Stimulated activated effector memory CD8-positive, alpha-beta T cell treated with anti-CD3 and anti-CD28 coated beads, Interleukin-12 subunit alpha, Interleukin-12 subunit beta, amount 100 ng/mL, for 72 hours (primary cell): Measurements from ENCODE around the gene PDIA3.
"Not testable (repeated sequence)": the region's sequence is repeated elsewhere in the genome, so short reads cannot be mapped to it uniquely, and the experiment has no call there.

Experiments
- ATAC-seq: fragments of 150-1000 bp; cut with Tn5 transposase; 2 replicates; pipeline ENCODE4 v1.10.0; 2021
- DNase-seq, 2 donors: peaks; one replicate each; pipeline ENCODE4 v3.0.0; 2021 to 2022; ENCODE audit warnings: low spot score in 2 of 2
- H3K27ac Mint-ChIP-seq: one replicate; pipeline ENCODE4 v1.8.0; 2022; ENCODE audit warnings: mild to moderate bottlenecking, mixed read lengths
- H3K36me3 Mint-ChIP-seq: one replicate; pipeline ENCODE4 v1.8.0; 2022; ENCODE audit warnings: mild to moderate bottlenecking, mixed read lengths
- H3K4me1 Mint-ChIP-seq: one replicate; pipeline ENCODE4 v1.8.0; 2022; ENCODE audit warnings: mixed read lengths
- H3K4me3 Mint-ChIP-seq: one replicate; pipeline ENCODE4 v1.8.0; 2022; ENCODE audit warnings: mild to moderate bottlenecking, mixed read lengths
- H3K9me3 Mint-ChIP-seq: one replicate; pipeline ENCODE4 v1.8.0; 2022; ENCODE audit warnings: mixed read lengths

Gene PDIA3

GRCh38 chr15:43746245-43746902, at the start of gene PDIA3:
Gene PDIA3 (plus strand): TSS chr15:43746438. CDS start chr15:43746540, 102 bp downstream.
- H3K4me3 Mint-ChIP-seq = peak within 1 kb of the TSS; percentile 91
- not testable (repeated sequence) for H3K9me3 Mint-ChIP-seq
- peak; percentile 91 for ATAC-seq

GRCh38 chr15:43702174-43702573, 44.1 kb upstream of the PDIA3 start:
- H3K36me3 Mint-ChIP-seq = no peaks in the 10 kb centered on the region
- H3K9me3 Mint-ChIP-seq = no peaks in the 10 kb centered on the region
- no peak overlapping the region for H3K4me3 Mint-ChIP-seq
- no peak overlapping the region for H3K27ac Mint-ChIP-seq
- H3K4me1 Mint-ChIP-seq = no peaks in the 10 kb centered on the region
- ATAC-seq = no peak
- no peak for DNase-seq

More at GRCh38 chr15:43746245-43746902, at the start of gene PDIA3:
- H3K27ac Mint-ChIP-seq = peak within 1 kb of the TSS; percentile 99
- H3K4me1 Mint-ChIP-seq = peaks cover 15% of the 10 kb centered on the region
- peak; percentile 88 to 93 for DNase-seq
- H3K36me3 Mint-ChIP-seq = peaks cover 62% of the 10 kb centered on the region

- no peak for ATAC-seq
Observed at GRCh38 chr15:43702701-43703424, 43.4 kb upstream of the PDIA3 start.

GRCh38 chr15:43710431-43711131, 35.7 kb upstream of the PDIA3 start:
- not testable (repeated sequence) for H3K36me3 Mint-ChIP-seq, H3K27ac Mint-ChIP-seq, ATAC-seq, H3K4me3 Mint-ChIP-seq, H3K4me1 Mint-ChIP-seq, DNase-seq, H3K9me3 Mint-ChIP-seq

More at GRCh38 chr15:43702701-43703424, 43.4 kb upstream of the PDIA3 start:
- Mint-ChIP-seq H3K36me3 (no peaks in the 10 kb centered on the region), H3K9me3 (no peaks in the 10 kb centered on the region), H3K27ac (no peak overlapping the region), H3K4me3 (no peak overlapping the region), H3K4me1 (no peaks in the 10 kb centered on the region)
- DNase-seq = no peak

- Mint-ChIP-seq H3K27ac (no peak overlapping the region), H3K9me3 (no peaks in the 10 kb centered on the region), H3K4me1 (no peaks in the 10 kb centered on the region), H3K36me3 (no peaks in the 10 kb centered on the region), H3K4me3 (no peak overlapping the region)
- DNase-seq (no peak), ATAC-seq (no peak)
Observed at GRCh38 chr15:43723151-43723550, 23.1 kb upstream of the PDIA3 start.

GRCh38 chr15:43726306-43726705, 19.9 kb upstream of the PDIA3 start:
- H3K9me3 Mint-ChIP-seq, H3K36me3 Mint-ChIP-seq, DNase-seq, ATAC-seq, H3K4me1 Mint-ChIP-seq, H3K27ac Mint-ChIP-seq, H3K4me3 Mint-ChIP-seq: not testable (repeated sequence)

- not testable (repeated sequence) for H3K27ac Mint-ChIP-seq, H3K4me3 Mint-ChIP-seq, ATAC-seq, DNase-seq, H3K4me1 Mint-ChIP-seq, H3K9me3 Mint-ChIP-seq, H3K36me3 Mint-ChIP-seq
Observed at GRCh38 chr15:43728053-43728725, 18.0 kb upstream of the PDIA3 start.

- Mint-ChIP-seq H3K27ac (no peak overlapping the region), H3K4me3 (no peak overlapping the region), H3K9me3 (no peaks in the 10 kb centered on the region), H3K36me3 (no peaks in the 10 kb centered on the region), H3K4me1 (peaks cover 7% of the 10 kb centered on the region)
- no peak for DNase-seq
- no peak for ATAC-seq
Observed at GRCh38 chr15:43735416-43735815, 10.8 kb upstream of the PDIA3 start.

GRCh38 chr15:43746903-43747309, 668 bp downstream of the PDIA3 start:
- Mint-ChIP-seq H3K4me1 (peaks cover 20% of the 10 kb centered on the region), H3K4me3 (peak overlapping the region; percentile 91), H3K36me3 (peaks cover 67% of the 10 kb centered on the region), H3K27ac (peak overlapping the region; percentile 99)
- DNase-seq (peak in 1 of 2 donors; percentile 4), ATAC-seq (peak; percentile 56)
- not testable (repeated sequence) for H3K9me3 Mint-ChIP-seq

- DNase-seq (no peak), ATAC-seq (no peak)
- peaks cover 29% of the 10 kb centered on the region for H3K4me1 Mint-ChIP-seq
- H3K36me3 Mint-ChIP-seq = peaks cover 82% of the 10 kb centered on the region
- H3K27ac Mint-ChIP-seq = peak overlapping the region; percentile 99
- peak overlapping the region; percentile 91 for H3K4me3 Mint-ChIP-seq
- no peaks in the 10 kb centered on the region for H3K9me3 Mint-ChIP-seq
Observed at GRCh38 chr15:43748376-43748775, 2.1 kb downstream of the PDIA3 start.

GRCh38 chr15:43749690-43750345, 3.6 kb downstream of the PDIA3 start:
- Mint-ChIP-seq H3K4me1 (peaks cover 29% of the 10 kb centered on the region), H3K27ac (peak overlapping the region; percentile 99), H3K4me3 (peak overlapping the region; percentile 91), H3K36me3 (peaks cover 96% of the 10 kb centered on the region), H3K9me3 (no peaks in the 10 kb centered on the region)
- peak; percentile 46 for ATAC-seq
- DNase-seq = peak in 1 of 2 donors; percentile 58

- Mint-ChIP-seq H3K36me3 (peaks cover 100% of the 10 kb centered on the region), H3K27ac (peak overlapping the region; percentile 6), H3K4me3 (peak overlapping the region; percentile 91), H3K4me1 (peaks cover 28% of the 10 kb centered on the region), H3K9me3 (no peaks in the 10 kb centered on the region)
- ATAC-seq (no peak), DNase-seq (no peak)
Observed at GRCh38 chr15:43751885-43752284, 5.6 kb downstream of the PDIA3 start.

- H3K36me3 Mint-ChIP-seq = peaks cover 100% of the 10 kb centered on the region
- ATAC-seq (no peak), DNase-seq (no peak)
- H3K27ac Mint-ChIP-seq = no peak overlapping the region
- no peak overlapping the region for H3K4me3 Mint-ChIP-seq
- no peaks in the 10 kb centered on the region for H3K4me1 Mint-ChIP-seq
- no peaks in the 10 kb centered on the region for H3K9me3 Mint-ChIP-seq
Observed at GRCh38 chr15:43762824-43763223, 16.6 kb downstream of the PDIA3 start.

- H3K4me1 Mint-ChIP-seq = no peaks in the 10 kb centered on the region
Observed at GRCh38 chr15:43763819-43764446, 17.7 kb downstream of the PDIA3 start.

More at GRCh38 chr15:43763819-43764446, 17.7 kb downstream of the PDIA3 start:
- Mint-ChIP-seq H3K27ac (no peak overlapping the region), H3K9me3 (no peaks in the 10 kb centered on the region), H3K36me3 (peaks cover 100% of the 10 kb centered on the region), H3K4me3 (no peak overlapping the region)
- ATAC-seq (no peak), DNase-seq (no peak)
